HL-60 (cell line): Measurements from ENCODE around the gene ZNF22.

Experiments used
- DNase-seq, 2 experiments: peaks; one replicate each; pipeline ENCODE4 v3.0.0-alpha.2; 2010 to 2020; ENCODE audit warnings: low read depth in 1 of 2, low spot score in 1 of 2
- H3K27ac ChIP-seq: fragments of 250-450 bp; sonication (Bioruptor Pico); replicated peaks from 2 replicates; pipeline ENCODE4 v1.5.1; 2020; ENCODE audit warnings: mild to moderate bottlenecking, moderate library complexity
- H3K27me3 ChIP-seq: fragments of 250-450 bp; sonication (Bioruptor Pico); 2 replicates; pipeline ENCODE4 v1.5.1; 2021; ENCODE audit warnings: mild to moderate bottlenecking, moderate library complexity; ENCODE audit not compliant: insufficient read depth, poor library complexity, severe bottlenecking
- H3K4me3 ChIP-seq: replicated peaks from 2 replicates; pipeline ENCODE4 v1.5.1; 2011; ENCODE audit warnings: mild to moderate bottlenecking, control low read depth, low read length; ENCODE audit not compliant: insufficient read depth
- GABPA ChIP-seq: IDR thresholded peaks from 2 replicates; pipeline ENCODE4 v1.6.1; 2012; ENCODE audit warnings: low read depth
- POLR2AphosphoS5 ChIP-seq: IDR thresholded peaks from 2 replicates; pipeline ENCODE4 v1.6.1; 2012; ENCODE audit warnings: low read depth
- SPI1 ChIP-seq: IDR thresholded peaks from 2 replicates; pipeline ENCODE4 v1.6.1; 2012; ENCODE audit warnings: low read depth, mild to moderate bottlenecking, borderline replicate concordance
- TF ChIP-seq, protein P1 (sequence below): IDR thresholded peaks from one replicate; pipeline ENCODE4 v1.5.1; 2011; ENCODE audit warnings: low read length, control low read depth, inconsistent platforms; ENCODE audit not compliant: insufficient read depth
- TF ChIP-seq, protein P2 (sequence below): IDR thresholded peaks from 2 replicates; pipeline ENCODE4 v1.6.1; 2012; ENCODE audit warnings: low read depth; ENCODE audit not compliant: insufficient replicate concordance

ZNF22 gene

DNA sequence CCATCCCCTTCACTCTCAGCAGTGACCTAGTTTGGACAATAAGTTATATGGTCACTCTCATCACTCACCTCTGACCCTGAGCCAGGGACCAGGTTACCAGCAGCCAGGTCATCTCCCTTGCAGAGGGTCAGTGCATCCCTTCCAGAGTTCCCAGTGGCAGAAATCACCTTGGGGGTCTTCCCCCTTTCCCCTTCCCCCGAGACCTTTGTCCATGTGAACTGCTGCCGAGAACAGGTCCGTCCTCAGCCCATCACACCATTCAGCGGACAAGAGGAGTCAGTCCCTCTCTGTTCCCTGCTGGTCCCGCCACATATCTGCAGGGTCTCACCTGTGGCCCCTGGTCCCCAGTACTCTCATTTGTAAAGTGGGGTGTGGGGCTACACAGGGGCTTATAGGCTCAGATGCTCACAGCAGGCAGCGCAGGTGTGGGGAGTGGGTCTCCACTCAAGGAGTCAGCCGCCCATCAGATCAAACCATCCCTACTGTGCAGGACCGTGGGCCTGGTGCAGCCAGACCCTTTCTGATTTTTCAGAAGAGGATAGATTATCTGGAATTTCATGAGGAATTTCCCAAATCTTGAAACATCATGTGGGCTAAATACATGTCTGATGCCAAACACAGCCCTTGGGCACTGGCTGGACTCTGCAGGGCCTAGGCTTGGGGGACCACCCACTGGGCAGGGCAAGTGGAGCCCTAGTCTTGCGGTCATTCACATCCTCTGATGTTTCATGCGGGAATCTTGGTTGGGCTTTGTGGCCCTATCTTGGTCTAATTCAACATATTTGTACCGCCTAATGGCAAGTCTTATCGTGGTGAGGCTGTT lies 28.6 kb upstream of the ZNF22 start:
- TF ChIP-seq SPI1 (no peak), POLR2AphosphoS5 (no peak), GABPA (no peak)
- TF ChIP-seq, protein P1, sequence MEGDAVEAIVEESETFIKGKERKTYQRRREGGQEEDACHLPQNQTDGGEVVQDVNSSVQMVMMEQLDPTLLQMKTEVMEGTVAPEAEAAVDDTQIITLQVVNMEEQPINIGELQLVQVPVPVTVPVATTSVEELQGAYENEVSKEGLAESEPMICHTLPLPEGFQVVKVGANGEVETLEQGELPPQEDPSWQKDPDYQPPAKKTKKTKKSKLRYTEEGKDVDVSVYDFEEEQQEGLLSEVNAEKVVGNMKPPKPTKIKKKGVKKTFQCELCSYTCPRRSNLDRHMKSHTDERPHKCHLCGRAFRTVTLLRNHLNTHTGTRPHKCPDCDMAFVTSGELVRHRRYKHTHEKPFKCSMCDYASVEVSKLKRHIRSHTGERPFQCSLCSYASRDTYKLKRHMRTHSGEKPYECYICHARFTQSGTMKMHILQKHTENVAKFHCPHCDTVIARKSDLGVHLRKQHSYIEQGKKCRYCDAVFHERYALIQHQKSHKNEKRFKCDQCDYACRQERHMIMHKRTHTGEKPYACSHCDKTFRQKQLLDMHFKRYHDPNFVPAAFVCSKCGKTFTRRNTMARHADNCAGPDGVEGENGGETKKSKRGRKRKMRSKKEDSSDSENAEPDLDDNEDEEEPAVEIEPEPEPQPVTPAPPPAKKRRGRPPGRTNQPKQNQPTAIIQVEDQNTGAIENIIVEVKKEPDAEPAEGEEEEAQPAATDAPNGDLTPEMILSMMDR: no peak
- TF ChIP-seq, protein P2, sequence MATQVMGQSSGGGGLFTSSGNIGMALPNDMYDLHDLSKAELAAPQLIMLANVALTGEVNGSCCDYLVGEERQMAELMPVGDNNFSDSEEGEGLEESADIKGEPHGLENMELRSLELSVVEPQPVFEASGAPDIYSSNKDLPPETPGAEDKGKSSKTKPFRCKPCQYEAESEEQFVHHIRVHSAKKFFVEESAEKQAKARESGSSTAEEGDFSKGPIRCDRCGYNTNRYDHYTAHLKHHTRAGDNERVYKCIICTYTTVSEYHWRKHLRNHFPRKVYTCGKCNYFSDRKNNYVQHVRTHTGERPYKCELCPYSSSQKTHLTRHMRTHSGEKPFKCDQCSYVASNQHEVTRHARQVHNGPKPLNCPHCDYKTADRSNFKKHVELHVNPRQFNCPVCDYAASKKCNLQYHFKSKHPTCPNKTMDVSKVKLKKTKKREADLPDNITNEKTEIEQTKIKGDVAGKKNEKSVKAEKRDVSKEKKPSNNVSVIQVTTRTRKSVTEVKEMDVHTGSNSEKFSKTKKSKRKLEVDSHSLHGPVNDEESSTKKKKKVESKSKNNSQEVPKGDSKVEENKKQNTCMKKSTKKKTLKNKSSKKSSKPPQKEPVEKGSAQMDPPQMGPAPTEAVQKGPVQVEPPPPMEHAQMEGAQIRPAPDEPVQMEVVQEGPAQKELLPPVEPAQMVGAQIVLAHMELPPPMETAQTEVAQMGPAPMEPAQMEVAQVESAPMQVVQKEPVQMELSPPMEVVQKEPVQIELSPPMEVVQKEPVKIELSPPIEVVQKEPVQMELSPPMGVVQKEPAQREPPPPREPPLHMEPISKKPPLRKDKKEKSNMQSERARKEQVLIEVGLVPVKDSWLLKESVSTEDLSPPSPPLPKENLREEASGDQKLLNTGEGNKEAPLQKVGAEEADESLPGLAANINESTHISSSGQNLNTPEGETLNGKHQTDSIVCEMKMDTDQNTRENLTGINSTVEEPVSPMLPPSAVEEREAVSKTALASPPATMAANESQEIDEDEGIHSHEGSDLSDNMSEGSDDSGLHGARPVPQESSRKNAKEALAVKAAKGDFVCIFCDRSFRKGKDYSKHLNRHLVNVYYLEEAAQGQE: no peak
- H3K27me3 ChIP-seq: no peaks in the 10 kb centered on the region
- no peak for DNase-seq
- no peak overlapping the region for H3K4me3 ChIP-seq
- no peak overlapping the region; the same call in 1 of the 2 replicates for H3K27ac ChIP-seq

DNA sequence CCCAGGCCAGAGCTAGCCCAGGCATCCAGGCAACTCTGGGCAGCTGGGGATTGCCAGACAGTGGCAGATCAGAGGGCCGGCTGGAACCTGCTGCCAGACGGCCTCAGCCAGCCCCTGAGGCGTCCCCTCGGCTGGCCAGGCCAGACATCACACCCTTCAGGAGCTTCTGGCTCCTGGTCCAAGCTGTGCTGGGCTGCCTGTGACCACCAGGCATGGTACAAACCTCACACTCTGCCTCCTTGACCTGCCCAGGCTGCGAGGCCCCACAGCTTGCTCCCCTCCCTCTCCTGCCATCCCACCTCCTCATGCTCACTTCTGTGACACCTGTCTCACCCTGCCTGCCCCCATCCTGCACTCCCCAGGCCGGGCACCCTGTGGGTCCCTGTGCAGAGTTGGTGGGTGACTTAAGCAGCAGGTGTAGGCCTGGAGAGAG lies 27.8 kb upstream of the ZNF22 start:
- TF ChIP-seq POLR2AphosphoS5 (no peak), SPI1 (no peak), GABPA (no peak)
- TF ChIP-seq, protein P1: no peak
- TF ChIP-seq, protein P2: no peak
- no peak for DNase-seq
- Histone ChIP-seq H3K27me3 (no peaks in the 10 kb centered on the region), H3K4me3 (no peak overlapping the region), H3K27ac (peak overlapping the region; percentile 75)

DNA sequence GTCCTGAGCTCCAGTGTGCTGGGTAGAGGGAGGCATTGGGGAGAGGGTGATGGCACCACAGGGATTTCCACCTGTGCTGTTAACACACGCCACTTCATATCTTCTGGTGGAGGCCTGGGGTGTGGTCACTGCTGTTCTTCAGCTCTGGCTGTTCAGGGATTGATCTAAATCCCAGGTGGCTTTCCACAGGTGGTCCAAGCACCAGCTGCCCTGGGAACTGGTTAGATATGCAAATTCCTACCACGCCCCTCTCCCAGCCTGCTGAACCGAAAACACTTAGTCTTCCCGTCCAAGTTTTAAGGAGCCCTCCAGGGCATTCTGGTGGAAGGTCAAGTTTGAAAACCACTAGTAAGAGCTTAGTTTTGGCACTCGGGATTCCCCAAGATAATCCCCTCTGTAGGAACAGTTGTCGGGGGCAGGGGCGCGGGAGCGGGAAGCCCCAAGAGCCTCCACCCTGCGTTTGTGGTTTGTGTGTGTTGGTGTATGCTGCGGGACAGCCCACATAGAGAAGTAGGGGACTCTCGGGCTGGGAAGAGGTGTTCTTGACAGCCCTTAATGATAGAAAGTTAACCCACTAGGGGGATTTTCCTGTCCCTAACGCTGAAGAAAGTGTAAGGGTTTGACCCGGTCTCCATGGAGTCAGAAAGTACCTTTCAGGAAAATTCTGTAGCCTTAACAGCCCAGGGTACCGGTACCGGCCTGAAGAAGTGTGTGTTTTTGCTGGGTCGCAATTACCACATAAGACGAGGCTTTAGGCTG lies 27.2 kb upstream of the ZNF22 start:
- DNase-seq: peak in 1 of 2 experiments; percentile 49
- H3K4me3 ChIP-seq: no peak overlapping the region
- no peaks in the 10 kb centered on the region for H3K27me3 ChIP-seq
- peak overlapping the region; percentile 75 for H3K27ac ChIP-seq
- TF ChIP-seq SPI1: no peak
- TF ChIP-seq, protein P2: no peak
- no peak for TF ChIP-seq POLR2AphosphoS5
- TF ChIP-seq, protein P1: no peak
- no peak for TF ChIP-seq GABPA
